ENCODE measurements around the gene FOXA3.
"Not testable (repeated sequence)": the region's sequence is repeated elsewhere in the genome, so short reads cannot be mapped to it uniquely, and the experiment has no call there.

The FOXA3 gene

GRCh38 chr19:45863335-45863839, 739 bp upstream of the FOXA3 start:
- Histone ChIP-seq H3K9me3 (ENCODE audit: control insufficient read depth, insufficient read depth, low read length) (no peaks in the 10 kb centered on the region), H3K27ac (ENCODE audit: low read depth, low read length) (peak overlapping the region; percentile 4), H3K27me3 (ENCODE audit: control insufficient read depth, insufficient read depth, low read length) (no peaks in the 10 kb centered on the region), H3K4me3 (ENCODE audit: low read depth, low read length) (peak overlapping the region; percentile 89), H3K4me1 (ENCODE audit: control insufficient read depth, insufficient read depth, low read length) (peaks cover 12% of the 10 kb centered on the region; the same call in 1 of the 2 replicates), H3K9ac (ENCODE audit: low read depth, low read length) (no peak overlapping the region), H3K36me3 (ENCODE audit: control insufficient read depth, insufficient read depth, low read length) (peaks cover 25% of the 10 kb centered on the region)

GRCh38 chr19:45864629-45865082, 530 bp downstream of the FOXA3 start:
- H3K27me3 ChIP-seq (ENCODE audit: control insufficient read depth, insufficient read depth, low read length) = no peaks in the 10 kb centered on the region
- peaks cover 17% of the 10 kb centered on the region for H3K36me3 ChIP-seq (ENCODE audit: control insufficient read depth, insufficient read depth, low read length)
- peaks cover 12% of the 10 kb centered on the region; the same call in 1 of the 2 replicates for H3K4me1 ChIP-seq (ENCODE audit: control insufficient read depth, insufficient read depth, low read length)
- H3K9ac ChIP-seq (ENCODE audit: low read depth, low read length) = peak overlapping the region; percentile 67
- H3K27ac ChIP-seq (ENCODE audit: low read depth, low read length) = peak overlapping the region; percentile 35
- no peaks in the 10 kb centered on the region for H3K9me3 ChIP-seq (ENCODE audit: control insufficient read depth, insufficient read depth, low read length)
- peak overlapping the region; percentile 89 for H3K4me3 ChIP-seq (ENCODE audit: low read depth, low read length)

- Histone ChIP-seq H3K4me3 (ENCODE audit: low read depth, low read length) (peak overlapping the region; percentile 89), H3K36me3 (ENCODE audit: control insufficient read depth, insufficient read depth, low read length) (peaks cover 10% of the 10 kb centered on the region; the same call in 1 of the 2 replicates), H3K9ac (ENCODE audit: low read depth, low read length) (no peak overlapping the region), H3K27me3 (ENCODE audit: control insufficient read depth, insufficient read depth, low read length) (no peaks in the 10 kb centered on the region), H3K27ac (ENCODE audit: low read depth, low read length) (no peak overlapping the region), H3K9me3 (ENCODE audit: control insufficient read depth, insufficient read depth, low read length) (no peaks in the 10 kb centered on the region), H3K4me1 (ENCODE audit: control insufficient read depth, insufficient read depth, low read length) (peaks cover 12% of the 10 kb centered on the region; the same call in 1 of the 2 replicates)
These were observed 1.3 kb downstream of the FOXA3 start for GRCh38 chr19:45865269-45865948.

GRCh38 chr19:45866400-45867176, 2.5 kb downstream of the FOXA3 start:
- Histone ChIP-seq H3K27ac (ENCODE audit: low read depth, low read length) (no peak overlapping the region), H3K36me3 (ENCODE audit: control insufficient read depth, insufficient read depth, low read length) (0 out of 2 replicates have a peak, but pooled peaks cover 4% of the 10 kb centered on the region), H3K4me1 (ENCODE audit: control insufficient read depth, insufficient read depth, low read length) (peaks cover 12% of the 10 kb centered on the region; the same call in 1 of the 2 replicates), H3K4me3 (ENCODE audit: low read depth, low read length) (peak overlapping the region; percentile 22; the same call in 1 of the 2 replicates), H3K9ac (ENCODE audit: low read depth, low read length) (no peak overlapping the region), H3K9me3 (ENCODE audit: control insufficient read depth, insufficient read depth, low read length) (no peaks in the 10 kb centered on the region), H3K27me3 (ENCODE audit: control insufficient read depth, insufficient read depth, low read length) (no peaks in the 10 kb centered on the region)

GRCh38 chr19:45867241-45867640, 3.1 kb downstream of the FOXA3 start:
- H3K9ac ChIP-seq (ENCODE audit: low read depth, low read length); H3K27me3 ChIP-seq (ENCODE audit: control insufficient read depth, insufficient read depth, low read length); H3K9me3 ChIP-seq (ENCODE audit: control insufficient read depth, insufficient read depth, low read length); H3K4me3 ChIP-seq (ENCODE audit: low read depth, low read length); H3K36me3 ChIP-seq (ENCODE audit: control insufficient read depth, insufficient read depth, low read length); H3K27ac ChIP-seq (ENCODE audit: low read depth, low read length): not testable (repeated sequence)
- H3K4me1 ChIP-seq (ENCODE audit: control insufficient read depth, insufficient read depth, low read length) = peaks cover 12% of the 10 kb centered on the region; the same call in 1 of the 2 replicates

GRCh38 chr19:45870798-45871197, 6.7 kb downstream of the FOXA3 start:
- Histone ChIP-seq H3K27me3 (ENCODE audit: control insufficient read depth, insufficient read depth, low read length) (no peaks in the 10 kb centered on the region), H3K36me3 (ENCODE audit: control insufficient read depth, insufficient read depth, low read length) (peaks cover 22% of the 10 kb centered on the region), H3K9ac (ENCODE audit: low read depth, low read length) (no peak overlapping the region), H3K27ac (ENCODE audit: low read depth, low read length) (no peak overlapping the region), H3K4me1 (ENCODE audit: control insufficient read depth, insufficient read depth, low read length) (peaks cover 6% of the 10 kb centered on the region; the same call in 1 of the 2 replicates), H3K4me3 (ENCODE audit: low read depth, low read length) (no peak overlapping the region), H3K9me3 (ENCODE audit: control insufficient read depth, insufficient read depth, low read length) (no peaks in the 10 kb centered on the region)

- no peak overlapping the region for H3K9ac ChIP-seq (ENCODE audit: low read depth, low read length)
- peaks cover 5% of the 10 kb centered on the region; the same call in 1 of the 2 replicates for H3K4me1 ChIP-seq (ENCODE audit: control insufficient read depth, insufficient read depth, low read length)
- H3K27me3 ChIP-seq (ENCODE audit: control insufficient read depth, insufficient read depth, low read length) = no peaks in the 10 kb centered on the region
- H3K9me3 ChIP-seq (ENCODE audit: control insufficient read depth, insufficient read depth, low read length) = no peaks in the 10 kb centered on the region
- H3K27ac ChIP-seq (ENCODE audit: low read depth, low read length) = no peak overlapping the region
- H3K4me3 ChIP-seq (ENCODE audit: low read depth, low read length) = no peak overlapping the region
- peaks cover 22% of the 10 kb centered on the region for H3K36me3 ChIP-seq (ENCODE audit: control insufficient read depth, insufficient read depth, low read length)
These were observed 8.2 kb downstream of the FOXA3 start for GRCh38 chr19:45872095-45872919.

- Histone ChIP-seq H3K36me3 (ENCODE audit: control insufficient read depth, insufficient read depth, low read length) (peaks cover 19% of the 10 kb centered on the region), H3K4me3 (ENCODE audit: low read depth, low read length) (no peak overlapping the region), H3K9ac (ENCODE audit: low read depth, low read length) (no peak overlapping the region), H3K27ac (ENCODE audit: low read depth, low read length) (peak overlapping the region; percentile 2), H3K9me3 (ENCODE audit: control insufficient read depth, insufficient read depth, low read length) (no peaks in the 10 kb centered on the region), H3K27me3 (ENCODE audit: control insufficient read depth, insufficient read depth, low read length) (no peaks in the 10 kb centered on the region), H3K4me1 (ENCODE audit: control insufficient read depth, insufficient read depth, low read length) (peaks cover 5% of the 10 kb centered on the region; the same call in 1 of the 2 replicates)
These were observed 9.2 kb downstream of the FOXA3 start for GRCh38 chr19:45873219-45873772.

GRCh38 chr19:45874620-45874966, 10.5 kb downstream of the FOXA3 start:
- peaks cover 19% of the 10 kb centered on the region for H3K36me3 ChIP-seq (ENCODE audit: control insufficient read depth, insufficient read depth, low read length)
- no peak overlapping the region for H3K9ac ChIP-seq (ENCODE audit: low read depth, low read length)
- H3K4me3 ChIP-seq (ENCODE audit: low read depth, low read length) = no peak overlapping the region
- no peak overlapping the region for H3K27ac ChIP-seq (ENCODE audit: low read depth, low read length)
- no peaks in the 10 kb centered on the region for H3K27me3 ChIP-seq (ENCODE audit: control insufficient read depth, insufficient read depth, low read length)
- H3K4me1 ChIP-seq (ENCODE audit: control insufficient read depth, insufficient read depth, low read length) = peaks cover 5% of the 10 kb centered on the region; the same call in 1 of the 2 replicates
- no peaks in the 10 kb centered on the region for H3K9me3 ChIP-seq (ENCODE audit: control insufficient read depth, insufficient read depth, low read length)

- peaks cover 7% of the 10 kb centered on the region for H3K4me1 ChIP-seq (ENCODE audit: control insufficient read depth, insufficient read depth, low read length)
- no peak overlapping the region for H3K27ac ChIP-seq (ENCODE audit: low read depth, low read length)
- H3K9me3 ChIP-seq (ENCODE audit: control insufficient read depth, insufficient read depth, low read length) = no peaks in the 10 kb centered on the region
- peak overlapping the region; percentile 6; the same call in 1 of the 2 replicates for H3K9ac ChIP-seq (ENCODE audit: low read depth, low read length)
- H3K27me3 ChIP-seq (ENCODE audit: control insufficient read depth, insufficient read depth, low read length) = no peaks in the 10 kb centered on the region
- peaks cover 19% of the 10 kb centered on the region for H3K36me3 ChIP-seq (ENCODE audit: control insufficient read depth, insufficient read depth, low read length)
- peak overlapping the region; percentile 52; the same call in 1 of the 2 replicates for H3K4me3 ChIP-seq (ENCODE audit: low read depth, low read length)
These were observed 12.0 kb downstream of the FOXA3 start for GRCh38 chr19:45876161-45876410.
